Neural cell (in vitro differentiated cells): Measurements from ENCODE around the gene SERPINB4. TPM values are rescaled to one million over a fixed set of nuclear protein-coding genes. Genes with fewer than 3 reads are reported as not detected.

Experiments used
- H2AFZ ChIP-seq: fragments of 200-600, 300-800 bp; sonication (generic), shearing (Covaris generic); 2 replicates; pipeline ENCODE4 v1.6.0; 2014; ENCODE audit warnings: low read depth, mild to moderate bottlenecking, antibody characterized with exemption, low read length, moderate library complexity
- H3F3A ChIP-seq: fragments of 200-600 bp; shearing (Covaris generic); 2 replicates; pipeline ENCODE4 v1.6.1; 2016; ENCODE audit warnings: mild to moderate bottlenecking, moderate library complexity, mixed read lengths, antibody characterized with exemption, low read length; ENCODE audit not compliant: insufficient read depth, poor library complexity, severe bottlenecking
- H3K27ac ChIP-seq: fragments of 200-600, 300-800 bp; sonication (generic), shearing (Covaris generic); 2 replicates; pipeline ENCODE4 v1.5.1; 2014; ENCODE audit warnings: mild to moderate bottlenecking, low read length, moderate library complexity
- H3K27me3 ChIP-seq: fragments of 300-800, 200-600 bp; sonication (generic), shearing (Covaris generic); 2 replicates; pipeline ENCODE4 v1.6.0; 2014; ENCODE audit warnings: mild to moderate bottlenecking, low read depth, low read length, moderate library complexity; ENCODE audit not compliant: insufficient read depth
- H3K36me3 ChIP-seq: fragments of 300-800, 200-600 bp; sonication (generic), shearing (Covaris generic); 2 replicates; pipeline ENCODE4 v1.5.1; 2014; ENCODE audit warnings: mild to moderate bottlenecking, antibody characterized with exemption, low read length, moderate library complexity; ENCODE audit not compliant: insufficient read depth
- H3K4me2 ChIP-seq: fragments of 300-800, 200-600 bp; sonication (generic), shearing (Covaris generic); 2 replicates; pipeline ENCODE4 v1.6.0; 2014; ENCODE audit warnings: mild to moderate bottlenecking, low read length
- H3K4me3 ChIP-seq: fragments of 300-800, 200-600 bp; sonication (generic), shearing (Covaris generic); 2 replicates; pipeline ENCODE4 v1.5.1; 2014; ENCODE audit warnings: mild to moderate bottlenecking, low read length, moderate library complexity
- H3K79me2 ChIP-seq: fragments of 200-600 bp; shearing (Covaris generic); replicated peaks from 2 replicates; pipeline ENCODE4 v1.6.0; 2014; ENCODE audit warnings: mild to moderate bottlenecking, low read length, moderate library complexity; ENCODE audit not compliant: insufficient read depth
- H3K9ac ChIP-seq: fragments of 300-800, 200-600 bp; sonication (generic), shearing (Covaris generic); 2 replicates; pipeline ENCODE4 v1.6.1; 2016; ENCODE audit warnings: mild to moderate bottlenecking, low read length, mixed read lengths
- H3K9me2 ChIP-seq: fragments of 200-600 bp; shearing (Covaris generic); 2 replicates; pipeline ENCODE4 v1.6.1; 2016; ENCODE audit warnings: mild to moderate bottlenecking, low read length, mixed read lengths; ENCODE audit not compliant: insufficient read depth
- H3K9me3 ChIP-seq: fragments of 200-600, 300-800 bp; sonication (generic), shearing (Covaris generic); 2 replicates; pipeline ENCODE4 v1.6.1; 2016; ENCODE audit warnings: mild to moderate bottlenecking, mixed run types, low read length, moderate library complexity, mixed read lengths
- H4K20me1 ChIP-seq: fragments of 200-600 bp; shearing (Covaris generic); 2 replicates; pipeline ENCODE4 v1.6.1; 2016; ENCODE audit warnings: mild to moderate bottlenecking, mixed run types; ENCODE audit not compliant: insufficient read depth
- CTCF ChIP-seq: fragments of 450-650 bp; IDR thresholded peaks from 2 replicates; pipeline ENCODE4 v1.5.1; 2014; ENCODE audit warnings: antibody characterized with exemption, mild to moderate bottlenecking, moderate library complexity; ENCODE audit not compliant: poor library complexity, severe bottlenecking
- EP300 ChIP-seq: fragments of 450-650 bp; conservative IDR thresholded peaks from 2 replicates; pipeline ENCODE4 v1.6.1; 2014; ENCODE audit warnings: antibody characterized with exemption, mild to moderate bottlenecking, moderate library complexity; ENCODE audit not compliant: poor library complexity, severe bottlenecking
- EZH2 ChIP-seq: fragments of 200-600, 300-800 bp; shearing (Covaris generic), sonication (generic); IDR thresholded peaks from 2 replicates; pipeline ENCODE4 v1.6.1; 2014; ENCODE audit warnings: antibody characterized with exemption, low read length, borderline replicate concordance, mild to moderate bottlenecking; ENCODE audit not compliant: insufficient read depth, poor library complexity, severe bottlenecking
- MXI1 ChIP-seq: fragments of 450-650 bp; conservative IDR thresholded peaks from 2 replicates; pipeline ENCODE4 v1.6.1; 2014; ENCODE audit warnings: antibody characterized with exemption, mild to moderate bottlenecking; ENCODE audit not compliant: poor library complexity, severe bottlenecking
- POLR2AphosphoS5 ChIP-seq: IDR thresholded peaks from 2 replicates; pipeline ENCODE4 v1.6.1; 2012
- RAD21 ChIP-seq: fragments of 450-650 bp; conservative IDR thresholded peaks from 2 replicates; pipeline ENCODE4 v1.6.1; 2014; ENCODE audit warnings: antibody characterized with exemption, mild to moderate bottlenecking, moderate library complexity
- REST ChIP-seq: IDR thresholded peaks from 2 replicates; pipeline ENCODE4 v1.6.1; 2012; ENCODE audit warnings: borderline replicate concordance
- SMC3 ChIP-seq: fragments of 450-650 bp; conservative IDR thresholded peaks from 2 replicates; pipeline ENCODE4 v1.6.1; 2014; ENCODE audit warnings: antibody characterized with exemption, mild to moderate bottlenecking, moderate library complexity; ENCODE audit not compliant: poor library complexity
- TAF1 ChIP-seq: IDR thresholded peaks from 2 replicates; pipeline ENCODE4 v1.6.1; 2012; ENCODE audit warnings: low read depth
- polyA plus RNA-seq: library from polyadenylated mRNA; depleted of rRNA; stranded (reverse); fragments of >200 nt; gene quantifications from 2 replicates; pipeline ENCODE4 v1.2.3, GENCODE V29; 2014

The SERPINB4 gene
- polyA plus RNA-seq, 1 donor from 2014 or later = not detected

- no peak overlapping the region for H2AFZ ChIP-seq
- no peaks in the 10 kb centered on the region for H3K79me2 ChIP-seq
- H3K27ac ChIP-seq = no peak overlapping the region
- H3K4me2 ChIP-seq = no peak overlapping the region
- no peaks in the 10 kb centered on the region for H4K20me1 ChIP-seq
- no peaks in the 10 kb centered on the region for H3F3A ChIP-seq
- no peak for TF ChIP-seq EP300
- no peak for TF ChIP-seq TAF1
- TF ChIP-seq EZH2 = no peak
- no peak for TF ChIP-seq CTCF
- TF ChIP-seq RAD21 = no peak
- no peak for TF ChIP-seq SMC3
- TF ChIP-seq MXI1 = no peak
- TF ChIP-seq REST = no peak
- no peak for TF ChIP-seq POLR2AphosphoS5
- H3K9ac ChIP-seq = no peak overlapping the region
- H3K9me2 ChIP-seq = no peaks in the 10 kb centered on the region
- no peaks in the 10 kb centered on the region for H3K9me3 ChIP-seq
- H3K4me3 ChIP-seq = no peak overlapping the region
- no peaks in the 10 kb centered on the region for H3K36me3 ChIP-seq
- no peaks in the 10 kb centered on the region for H3K27me3 ChIP-seq
Observed at GRCh38 chr18:63613420-63613819, 30.6 kb downstream of the SERPINB4 start.

- Histone ChIP-seq H3K9ac (no peak overlapping the region), H3K4me3 (no peak overlapping the region), H3K9me3 (no peaks in the 10 kb centered on the region), H3K79me2 (no peaks in the 10 kb centered on the region), H3K9me2 (no peaks in the 10 kb centered on the region), H3F3A (no peaks in the 10 kb centered on the region), H4K20me1 (no peaks in the 10 kb centered on the region), H2AFZ (no peak overlapping the region), H3K36me3 (no peaks in the 10 kb centered on the region), H3K27ac (no peak overlapping the region), H3K4me2 (no peak overlapping the region), H3K27me3 (no peaks in the 10 kb centered on the region)
- TF ChIP-seq RAD21 (no peak), SMC3 (no peak), REST (no peak), CTCF (no peak), EZH2 (no peak), POLR2AphosphoS5 (no peak), EP300 (no peak), MXI1 (no peak), TAF1 (no peak)
Observed at GRCh38 chr18:63606526-63606925, 37.5 kb downstream of the SERPINB4 start.
